ENCODE data around the gene NOBOX. TPM values are rescaled to one million over a fixed set of nuclear protein-coding genes. Genes with fewer than 3 reads are reported as not detected.
"Not testable (repeated sequence)": the region's sequence is repeated elsewhere in the genome, so short reads cannot be mapped to it uniquely, and the experiment has no call there.

The NOBOX gene
- total RNA-seq (2012; rRNA removed): not detected in 2 replicates

DNA sequence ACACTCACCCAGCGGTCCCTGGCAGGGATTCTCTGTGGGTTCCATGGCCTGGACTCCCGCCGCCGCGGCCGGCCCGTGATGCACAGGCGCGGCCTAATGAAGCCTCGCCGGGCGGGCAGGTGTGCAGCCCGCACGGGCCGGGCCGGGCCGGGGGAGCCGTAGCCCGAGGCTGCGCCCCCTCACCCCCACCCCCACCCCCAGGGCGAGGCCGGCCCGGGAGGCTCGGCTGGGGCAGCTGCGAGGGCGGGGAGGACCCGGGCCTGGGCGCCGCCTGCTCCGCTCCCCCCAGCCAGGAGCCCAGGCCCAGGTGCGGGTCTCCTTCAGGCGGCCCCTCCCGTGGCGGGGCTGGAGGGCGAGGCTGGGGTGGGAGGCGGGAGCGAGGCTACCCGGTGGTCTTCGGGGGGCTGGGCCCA, at the start of gene NOBOX:
Gene NOBOX, minus strand, starts transcription at position 45 of the 413 bp plus-strand sequence.
- no peaks in the 10 kb centered on the region for H3K27me3 ChIP-seq (ENCODE audit: control insufficient read depth, insufficient read depth, low read length)
- no peaks in the 10 kb centered on the region for H3K36me3 ChIP-seq (ENCODE audit: insufficient read depth, low read length)
- no peak within 1 kb of the TSS for H3K4me3 ChIP-seq (ENCODE audit: low read length)
- H3K9ac ChIP-seq (ENCODE audit: low read depth, low read length): no peak within 1 kb of the TSS
- H3K4me1 ChIP-seq (ENCODE audit: control insufficient read depth, insufficient read depth, low read length): no peaks in the 10 kb centered on the region
- H3K4me2 ChIP-seq (ENCODE audit: low read length): no peak within 1 kb of the TSS
- no peaks in the 10 kb centered on the region for H3K9me3 ChIP-seq (replicated peaks; ENCODE audit: low read length)

DNA sequence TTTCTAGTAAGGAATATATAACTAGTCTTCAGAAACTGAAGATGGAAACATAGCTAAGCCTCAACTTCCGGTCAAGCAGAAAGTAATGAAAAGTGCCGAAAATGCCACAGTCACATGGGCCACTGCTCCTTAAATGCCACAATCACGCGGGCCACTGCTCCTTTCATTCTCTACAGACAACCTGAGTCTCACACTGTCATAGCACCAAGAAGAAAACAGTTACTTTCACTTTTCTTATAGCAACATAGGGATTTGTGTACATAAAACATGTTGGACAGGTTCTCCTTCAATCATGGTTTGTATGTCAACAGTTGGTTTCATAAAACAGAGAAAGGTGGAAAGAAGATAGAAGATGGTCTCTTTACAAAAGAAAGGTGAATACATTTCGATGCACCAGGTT, 48.6 kb upstream of the NOBOX start:
- no peaks in the 10 kb centered on the region for H3K9me3 ChIP-seq (replicated peaks; ENCODE audit: low read length)
- no peaks in the 10 kb centered on the region for H3K36me3 ChIP-seq (ENCODE audit: insufficient read depth, low read length)
- no peaks in the 10 kb centered on the region for H3K27me3 ChIP-seq (ENCODE audit: control insufficient read depth, insufficient read depth, low read length)
- no peak overlapping the region for H3K4me2 ChIP-seq (ENCODE audit: low read length)
- H3K4me1 ChIP-seq (ENCODE audit: control insufficient read depth, insufficient read depth, low read length): no peaks in the 10 kb centered on the region
- no peak overlapping the region for H3K4me3 ChIP-seq (ENCODE audit: low read length)
- H3K9ac ChIP-seq (ENCODE audit: low read depth, low read length): no peak overlapping the region

DNA sequence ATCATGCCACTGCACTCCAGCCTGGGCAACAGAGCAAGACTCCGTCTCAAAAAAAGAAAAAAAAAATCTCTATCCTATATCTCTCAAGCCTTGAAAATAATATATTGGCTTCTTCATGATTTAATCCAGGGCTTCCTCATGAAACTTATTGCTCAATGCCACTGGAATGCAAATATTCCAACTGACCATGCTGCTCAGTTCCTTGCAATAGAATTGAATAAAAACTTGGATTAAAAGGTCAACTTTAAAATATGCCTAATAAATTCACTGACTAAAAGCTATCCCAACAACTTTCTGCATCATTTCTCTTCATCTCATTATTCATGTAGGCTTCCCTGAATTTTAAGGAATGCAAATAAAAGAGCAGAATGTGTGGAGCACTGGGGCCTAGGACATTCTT, 42.1 kb upstream of the NOBOX start:
- no peaks in the 10 kb centered on the region for H3K9me3 ChIP-seq (replicated peaks; ENCODE audit: low read length)
- H3K9ac ChIP-seq (ENCODE audit: low read depth, low read length): no peak overlapping the region
- no peaks in the 10 kb centered on the region for H3K27me3 ChIP-seq (ENCODE audit: control insufficient read depth, insufficient read depth, low read length)
- H3K4me3 ChIP-seq (ENCODE audit: low read length): no peak overlapping the region
- no peaks in the 10 kb centered on the region for H3K4me1 ChIP-seq (ENCODE audit: control insufficient read depth, insufficient read depth, low read length)
- no peaks in the 10 kb centered on the region for H3K36me3 ChIP-seq (ENCODE audit: insufficient read depth, low read length)
- no peak overlapping the region for H3K4me2 ChIP-seq (ENCODE audit: low read length)

DNA sequence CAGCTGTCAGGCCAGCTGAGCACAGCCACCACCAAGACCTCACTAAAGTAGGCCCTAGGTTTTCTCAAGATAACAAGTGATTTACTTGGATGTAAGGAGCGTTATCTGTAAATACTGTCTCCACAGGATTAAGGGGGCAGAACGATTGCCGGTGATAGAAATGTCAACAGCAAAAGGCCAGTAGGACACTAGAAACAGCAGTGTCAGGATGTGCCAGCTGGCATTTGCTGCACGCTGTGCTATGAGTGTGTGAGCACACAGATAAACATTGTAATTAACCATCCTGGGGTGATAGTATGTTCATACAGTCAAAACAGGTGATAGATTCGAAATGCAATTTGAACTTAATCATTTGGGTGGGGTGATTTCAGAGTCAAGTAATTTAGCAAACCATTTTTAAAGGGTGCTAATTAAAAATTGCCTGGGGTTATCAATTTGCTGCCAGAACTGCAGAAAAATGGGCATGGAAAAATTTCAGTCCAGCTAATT, 36.3 kb upstream of the NOBOX start:
- no peak overlapping the region for H3K4me2 ChIP-seq (ENCODE audit: low read length)

GRCh38 chr7:144438759-144439158, 35.3 kb upstream of the NOBOX start:
- no peaks in the 10 kb centered on the region for H3K9me3 ChIP-seq (replicated peaks; ENCODE audit: low read length)
- no peak overlapping the region for H3K4me3 ChIP-seq (ENCODE audit: low read length)
- no peaks in the 10 kb centered on the region for H3K27me3 ChIP-seq (ENCODE audit: control insufficient read depth, insufficient read depth, low read length)
- no peak overlapping the region for H3K9ac ChIP-seq (ENCODE audit: low read depth, low read length)
- no peak overlapping the region for H3K4me2 ChIP-seq (ENCODE audit: low read length)
- no peaks in the 10 kb centered on the region for H3K36me3 ChIP-seq (ENCODE audit: insufficient read depth, low read length)
- H3K4me1 ChIP-seq (ENCODE audit: control insufficient read depth, insufficient read depth, low read length): no peaks in the 10 kb centered on the region

More for the DNA sequence above, 36.3 kb upstream of the NOBOX start:
- H3K9ac ChIP-seq (ENCODE audit: low read depth, low read length): no peak overlapping the region
- no peaks in the 10 kb centered on the region for H3K36me3 ChIP-seq (ENCODE audit: insufficient read depth, low read length)
- no peak overlapping the region for H3K4me3 ChIP-seq (ENCODE audit: low read length)
- H3K9me3 ChIP-seq (replicated peaks; ENCODE audit: low read length): no peaks in the 10 kb centered on the region
- H3K27me3 ChIP-seq (ENCODE audit: control insufficient read depth, insufficient read depth, low read length): no peaks in the 10 kb centered on the region
- no peaks in the 10 kb centered on the region for H3K4me1 ChIP-seq (ENCODE audit: control insufficient read depth, insufficient read depth, low read length)

- no peak overlapping the region for H3K9ac ChIP-seq (ENCODE audit: low read depth, low read length)
- no peaks in the 10 kb centered on the region for H3K9me3 ChIP-seq (replicated peaks; ENCODE audit: low read length)
- no peaks in the 10 kb centered on the region for H3K4me1 ChIP-seq (ENCODE audit: control insufficient read depth, insufficient read depth, low read length)
- H3K4me2 ChIP-seq (ENCODE audit: low read length): no peak overlapping the region
- no peak overlapping the region for H3K4me3 ChIP-seq (ENCODE audit: low read length)
- no peaks in the 10 kb centered on the region for H3K36me3 ChIP-seq (ENCODE audit: insufficient read depth, low read length)
- no peaks in the 10 kb centered on the region for H3K27me3 ChIP-seq (ENCODE audit: control insufficient read depth, insufficient read depth, low read length)
These were observed 34.1 kb upstream of the NOBOX start for GRCh38 chr7:144437370-144438191.

DNA sequence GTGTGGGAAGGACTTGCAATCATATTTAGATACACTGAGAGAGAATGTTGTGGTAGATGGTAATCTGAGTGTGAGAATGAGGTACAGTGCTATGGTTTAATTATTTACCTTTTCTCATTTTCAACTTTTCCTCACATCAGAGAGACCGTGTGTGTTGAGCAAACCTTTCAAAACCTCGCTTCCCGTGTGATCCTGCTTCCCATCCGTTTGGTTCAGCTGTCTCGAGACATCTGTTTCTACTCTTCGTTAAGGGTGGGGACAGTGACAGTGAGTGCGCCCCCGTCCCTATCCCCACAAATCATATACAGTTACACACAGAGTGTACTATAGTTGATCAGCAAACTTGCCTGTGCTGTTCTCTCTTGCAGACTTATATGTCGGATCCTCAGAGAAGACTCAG, 33.0 kb upstream of the NOBOX start:
- H3K9me3 ChIP-seq (replicated peaks; ENCODE audit: low read length): no peaks in the 10 kb centered on the region

DNA sequence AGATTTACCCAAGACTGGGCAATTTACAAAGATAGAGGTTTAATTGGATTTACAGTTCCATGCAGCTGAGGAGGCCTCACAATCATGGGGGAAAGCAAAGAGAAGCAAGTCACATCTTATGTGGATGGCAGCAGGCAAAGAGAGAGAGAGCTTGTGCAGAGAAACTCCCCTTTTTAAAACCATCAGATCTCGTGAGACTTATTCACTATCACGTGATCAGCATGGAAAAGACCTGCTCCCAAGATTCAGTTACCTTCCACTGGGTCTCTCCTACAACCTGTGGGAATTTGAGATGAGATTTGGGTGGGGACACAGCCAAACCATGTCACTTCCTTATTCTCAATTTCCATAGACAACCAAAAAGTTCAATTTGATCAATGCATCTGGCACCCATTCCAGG, 24.9 kb upstream of the NOBOX start:
- no peak overlapping the region for H3K9ac ChIP-seq (ENCODE audit: low read depth, low read length)
- H3K4me3 ChIP-seq (ENCODE audit: low read length): no peak overlapping the region
- H3K4me1 ChIP-seq (ENCODE audit: control insufficient read depth, insufficient read depth, low read length): no peaks in the 10 kb centered on the region
- no peaks in the 10 kb centered on the region for H3K27me3 ChIP-seq (ENCODE audit: control insufficient read depth, insufficient read depth, low read length)
- no peaks in the 10 kb centered on the region for H3K36me3 ChIP-seq (ENCODE audit: insufficient read depth, low read length)
- no peak overlapping the region for H3K4me2 ChIP-seq (ENCODE audit: low read length)
- no peaks in the 10 kb centered on the region for H3K9me3 ChIP-seq (replicated peaks; ENCODE audit: low read length)

More for the DNA sequence above, 33.0 kb upstream of the NOBOX start:
- Histone ChIP-seq H3K27me3 (ENCODE audit: control insufficient read depth, insufficient read depth, low read length) (no peaks in the 10 kb centered on the region), H3K9ac (ENCODE audit: low read depth, low read length) (no peak overlapping the region), H3K4me2 (ENCODE audit: low read length) (no peak overlapping the region), H3K36me3 (ENCODE audit: insufficient read depth, low read length) (no peaks in the 10 kb centered on the region), H3K4me1 (ENCODE audit: control insufficient read depth, insufficient read depth, low read length) (no peaks in the 10 kb centered on the region), H3K4me3 (ENCODE audit: low read length) (no peak overlapping the region)

DNA sequence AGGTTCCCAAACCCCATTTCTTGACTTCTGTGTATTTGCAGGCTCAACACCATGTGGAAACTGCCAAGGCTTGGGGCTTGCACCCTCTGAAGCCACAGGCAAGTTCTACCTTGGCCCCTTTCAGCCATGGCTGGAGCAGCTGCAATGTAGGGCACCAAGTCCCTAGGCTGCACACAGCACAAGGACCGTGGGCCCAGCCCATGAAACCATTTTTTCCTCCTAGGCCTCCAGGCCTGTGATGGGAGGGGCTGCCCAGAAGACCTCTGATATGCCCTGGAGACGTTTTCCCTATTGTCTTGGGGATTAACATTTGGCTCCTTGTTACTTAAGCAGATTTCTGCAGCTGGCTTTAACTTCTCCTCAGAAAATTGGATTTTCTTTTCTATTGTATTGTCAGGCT, 24.0 kb upstream of the NOBOX start:
- not testable (repeated sequence) for H3K9ac ChIP-seq (ENCODE audit: low read depth, low read length); H3K4me3 ChIP-seq (ENCODE audit: low read length); H3K36me3 ChIP-seq (ENCODE audit: insufficient read depth, low read length); H3K9me3 ChIP-seq (replicated peaks; ENCODE audit: low read length); H3K4me2 ChIP-seq (ENCODE audit: low read length); H3K27me3 ChIP-seq (ENCODE audit: control insufficient read depth, insufficient read depth, low read length); H3K4me1 ChIP-seq (ENCODE audit: control insufficient read depth, insufficient read depth, low read length)

DNA sequence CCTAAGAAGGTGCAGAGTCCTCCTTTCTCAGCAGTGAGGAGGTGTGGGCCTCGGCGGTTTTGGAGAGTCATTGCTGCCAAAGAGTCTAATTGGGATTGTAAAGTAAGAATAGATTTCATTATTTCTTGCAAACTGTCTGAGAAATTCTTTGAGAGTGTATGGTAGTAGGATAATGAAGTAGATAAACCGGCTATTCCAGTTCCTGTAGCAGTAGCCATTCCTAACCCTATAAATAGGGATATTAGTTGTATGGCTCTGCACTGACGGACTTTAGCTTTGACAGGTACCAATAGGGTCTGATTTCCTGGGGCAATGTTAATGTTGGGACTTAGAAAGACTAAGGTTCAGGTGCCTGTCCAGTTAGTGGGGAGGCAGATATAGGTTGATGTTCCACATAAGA, 15.4 kb upstream of the NOBOX start:
- H3K9ac ChIP-seq (ENCODE audit: low read depth, low read length); H3K4me2 ChIP-seq (ENCODE audit: low read length); H3K27me3 ChIP-seq (ENCODE audit: control insufficient read depth, insufficient read depth, low read length); H3K4me3 ChIP-seq (ENCODE audit: low read length); H3K4me1 ChIP-seq (ENCODE audit: control insufficient read depth, insufficient read depth, low read length); H3K36me3 ChIP-seq (ENCODE audit: insufficient read depth, low read length); H3K9me3 ChIP-seq (replicated peaks; ENCODE audit: low read length): not testable (repeated sequence)

DNA sequence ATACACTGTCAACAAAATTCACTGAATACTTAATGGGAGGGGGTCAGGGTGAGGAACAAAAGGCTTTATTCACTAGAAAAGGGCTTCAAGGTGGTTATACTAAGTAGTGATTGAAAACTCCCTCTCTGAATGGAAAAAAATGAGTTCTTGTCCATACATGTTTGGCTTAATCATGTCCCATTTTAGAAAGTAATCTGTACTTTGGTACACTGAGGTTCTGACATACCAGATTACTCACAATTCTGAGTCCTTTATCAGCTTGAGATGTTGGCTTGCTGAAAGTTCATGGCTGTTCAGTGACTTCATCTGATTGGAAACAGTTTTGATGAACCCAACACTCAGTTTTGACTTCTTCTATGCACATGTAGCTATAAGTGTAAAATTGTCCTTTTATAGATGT, 12.8 kb upstream of the NOBOX start:
- H3K36me3 ChIP-seq (ENCODE audit: insufficient read depth, low read length): no peaks in the 10 kb centered on the region
- H3K4me2 ChIP-seq (ENCODE audit: low read length): no peak overlapping the region
- no peak overlapping the region for H3K9ac ChIP-seq (ENCODE audit: low read depth, low read length)
- no peaks in the 10 kb centered on the region for H3K9me3 ChIP-seq (replicated peaks; ENCODE audit: low read length)
- no peaks in the 10 kb centered on the region for H3K4me1 ChIP-seq (ENCODE audit: control insufficient read depth, insufficient read depth, low read length)
- H3K27me3 ChIP-seq (ENCODE audit: control insufficient read depth, insufficient read depth, low read length): no peaks in the 10 kb centered on the region
- H3K4me3 ChIP-seq (ENCODE audit: low read length): no peak overlapping the region

DNA sequence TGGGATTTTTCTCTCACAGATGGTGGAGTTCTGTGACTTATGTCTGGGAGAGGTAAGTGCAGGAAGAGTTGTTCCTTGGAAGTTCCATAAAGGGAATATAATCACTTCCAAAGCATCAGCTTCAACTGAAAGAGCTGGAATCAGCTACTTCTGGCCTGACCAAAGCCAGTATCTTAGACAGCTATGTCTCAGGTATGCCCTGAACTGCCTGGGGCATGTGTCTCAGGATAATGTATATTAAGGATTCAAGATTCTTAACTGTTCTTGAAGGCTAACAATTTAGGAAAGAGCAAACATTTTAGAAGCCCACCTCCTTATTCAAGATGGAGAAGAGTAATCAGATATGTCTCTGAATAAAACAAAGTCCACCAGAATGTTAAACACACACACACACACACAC, 12.4 kb upstream of the NOBOX start:
- Histone ChIP-seq H3K4me3 (ENCODE audit: low read length) (no peak overlapping the region), H3K9me3 (replicated peaks; ENCODE audit: low read length) (no peaks in the 10 kb centered on the region), H3K4me1 (ENCODE audit: control insufficient read depth, insufficient read depth, low read length) (no peaks in the 10 kb centered on the region), H3K4me2 (ENCODE audit: low read length) (no peak overlapping the region), H3K9ac (ENCODE audit: low read depth, low read length) (no peak overlapping the region), H3K27me3 (ENCODE audit: control insufficient read depth, insufficient read depth, low read length) (no peaks in the 10 kb centered on the region), H3K36me3 (ENCODE audit: insufficient read depth, low read length) (no peaks in the 10 kb centered on the region)

Measured in skeletal muscle satellite cell (primary cell).